Gastroesophageal sphincter (tissue), 4 donors: ENCODE measurements around the gene ARHGAP26. TPM values are rescaled to one million over a fixed set of nuclear protein-coding genes. Genes with fewer than 3 reads are reported as not detected.

ENCODE experiments used
- ATAC-seq: fragments of 150-250 bp; one replicate; pipeline ENCODE4 v1.9.1; 2016; ENCODE audit warnings: mild to moderate bottlenecking, moderate library complexity
- H3K27ac ChIP-seq, 4 donors: fragments of 200-600 bp; sonication (generic) in 3 of 4; 1 replicate in 3 of 4; 2 replicates in 1 of 4; pipeline ENCODE4 v1.5.1; 2016 to 2019
- H3K27me3 ChIP-seq: fragments of 200-600 bp; sonication (generic); one replicate; pipeline ENCODE4 v1.5.1; 2019
- H3K36me3 ChIP-seq, 2 donors: fragments of 200-600 bp; sonication (generic); one replicate each; pipeline ENCODE4 v1.5.1; 2019; ENCODE audit warnings: control low read depth in 1 of 2
- H3K4me1 ChIP-seq, 3 donors: fragments of 200-600 bp; sonication (generic); 1 replicate in 2 of 3; 2 replicates in 1 of 3; pipeline ENCODE4 v1.5.1; 2016 to 2019; ENCODE audit warnings: control low read depth in 2 of 3
- H3K4me3 ChIP-seq, 2 donors: fragments of 200-600 bp; sonication (generic); one replicate each; pipeline ENCODE4 v1.5.1; 2019; ENCODE audit warnings: mild to moderate bottlenecking in 1 of 2, moderate library complexity in 1 of 2
- H3K9me3 ChIP-seq, 3 donors: fragments of 200-600 bp; sonication (generic); one replicate each; pipeline ENCODE4 v1.5.1; 2017 to 2019; ENCODE audit warnings: control low read depth in 2 of 3
- CTCF ChIP-seq, 4 experiments: fragments of 200-600 bp in 2 of 4; fragments of 450-650 bp in 2 of 4; sonication (generic) in 1 of 4; IDR thresholded peaks; one replicate each; pipeline ENCODE4 v1.5.1; 2017 to 2019; ENCODE audit warnings: antibody characterized with exemption in 4 of 4, mild to moderate bottlenecking in 2 of 4, moderate library complexity in 2 of 4
- EP300 ChIP-seq: sonication (generic); formaldehyde crosslinking; IDR thresholded peaks from one replicate; pipeline ENCODE4 v1.6.1; 2017; ENCODE audit warnings: antibody characterized with exemption, mild to moderate bottlenecking
- POLR2A ChIP-seq, 2 donors: fragments of 450-650 bp; IDR thresholded peaks; one replicate each; pipeline ENCODE4 v1.6.1; 2017; ENCODE audit warnings: antibody characterized with exemption in 2 of 2, mild to moderate bottlenecking in 2 of 2, moderate library complexity in 1 of 2
- POLR2AphosphoS5 ChIP-seq: sonication (generic); formaldehyde crosslinking; IDR thresholded peaks from one replicate; pipeline ENCODE4 v1.6.1; 2017; ENCODE audit warnings: antibody characterized with exemption
- WGBS, 2 donors: methylation state at CpG; one replicate each; pipeline ENCODE4 v1.1.5; 2018; ENCODE audit warnings: low coverage in 1 of 2; 5-methylcytosine and 5-hydroxymethylcytosine counted together
- total RNA-seq, 4 donors: library from RNA; depleted of rRNA; stranded (reverse); fragments of >200 nt; gene quantifications; one replicate each; pipeline ENCODE4 v1.1.0, GENCODE V29; 2016

The ARHGAP26 gene
- total RNA-seq, 4 donors from 2014 or later, result 15.2 to 41.7 (median 31.7) TPM

GRCh38 chr5:143156086-143156485 is 385.9 kb downstream of the ARHGAP26 start:
- H3K9me3 ChIP-seq, result no peaks in the 10 kb centered on the region
- 14 to 25% methylated on average over 1 of the region's 1 CpG for WGBS, 2 donors
- TF ChIP-seq CTCF (IDR thresholded peaks at IDR 0.05) (no peak), EP300 (no peak), POLR2A (IDR thresholded peaks at IDR 0.05) (no peak), POLR2AphosphoS5 (no peak)
- no peaks in the 10 kb centered on the region for H3K27me3 ChIP-seq
- peaks cover 20 to 51% (median 29%) of the 10 kb centered on the region in 3 donors for H3K4me1 ChIP-seq
- ATAC-seq, result no peak
- H3K36me3 ChIP-seq, result no peaks in the 10 kb centered on the region
- peak overlapping the region in 3 of 4 donors; percentile 34 to 84 (median 84) for H3K27ac ChIP-seq
- no peak overlapping the region for H3K4me3 ChIP-seq

GRCh38 chr5:143156572-143156971 is 386.4 kb downstream of the ARHGAP26 start:
- Histone ChIP-seq H3K9me3 (no peaks in the 10 kb centered on the region), H3K36me3 (no peaks in the 10 kb centered on the region), H3K27ac (peak overlapping the region in 3 of 4 donors; percentile 34 to 84 (median 84)), H3K4me3 (no peak overlapping the region), H3K4me1 (peaks cover 20 to 51% (median 29%) of the 10 kb centered on the region in 3 donors), H3K27me3 (no peaks in the 10 kb centered on the region)
- TF ChIP-seq EP300 (no peak), POLR2AphosphoS5 (no peak), POLR2A (IDR thresholded peaks at IDR 0.05) (no peak), CTCF (IDR thresholded peaks at IDR 0.05) (no peak)
- no peak for ATAC-seq
- WGBS, 2 donors, result 65% methylated on average over 2 of the region's 4 CpGs; no CpG with 5 or more reads in 1 of the 2 donors

GRCh38 chr5:143159031-143159430 is 388.9 kb downstream of the ARHGAP26 start:
- TF ChIP-seq CTCF (IDR thresholded peaks at IDR 0.05) (no peak), POLR2AphosphoS5 (no peak), POLR2A (IDR thresholded peaks at IDR 0.05) (no peak), EP300 (no peak)
- 67 to 77% methylated on average over 3 of the region's 3 CpGs for WGBS, 2 donors

GRCh38 chr5:143161885-143162540 is 391.8 kb downstream of the ARHGAP26 start:
- Histone ChIP-seq H3K27me3 (no peaks in the 10 kb centered on the region), H3K9me3 (no peaks in the 10 kb centered on the region), H3K36me3 (no peaks in the 10 kb centered on the region), H3K27ac (peak overlapping the region in 1 of 4 donors; percentile 15), H3K4me1 (peaks cover 0 to 3% (median 1%) of the 10 kb centered on the region in 3 donors), H3K4me3 (no peak overlapping the region)
- 85 to 88% methylated on average over 3 to 4 of the region's 5 CpGs for WGBS, 2 donors
- TF ChIP-seq POLR2AphosphoS5, result no peak
- no peak for TF ChIP-seq EP300
- TF ChIP-seq CTCF (IDR thresholded peaks at IDR 0.05), result no peak
- TF ChIP-seq POLR2A (IDR thresholded peaks at IDR 0.05), result no peak
- ATAC-seq, result peak; percentile 75

More at GRCh38 chr5:143159031-143159430, 388.9 kb downstream of the ARHGAP26 start:
- Histone ChIP-seq H3K27me3 (no peaks in the 10 kb centered on the region), H3K27ac (no peak overlapping the region), H3K4me3 (no peak overlapping the region), H3K4me1 (peaks cover 12 to 31% (median 20%) of the 10 kb centered on the region in 3 donors), H3K9me3 (no peaks in the 10 kb centered on the region), H3K36me3 (no peaks in the 10 kb centered on the region)
- no peak for ATAC-seq

- Histone ChIP-seq H3K36me3 (no peaks in the 10 kb centered on the region), H3K4me3 (no peak overlapping the region), H3K9me3 (no peaks in the 10 kb centered on the region), H3K27me3 (no peaks in the 10 kb centered on the region), H3K27ac (no peak overlapping the region), H3K4me1 (peaks cover 0 to 5% (median 3%) of the 10 kb centered on the region in 3 donors)
- 96 to 100% methylated on average over 2 of the region's 3 CpGs for WGBS, 2 donors
- TF ChIP-seq CTCF (IDR thresholded peaks at IDR 0.05), result no peak
- no peak for TF ChIP-seq EP300
- TF ChIP-seq POLR2A (IDR thresholded peaks at IDR 0.05), result no peak
- no peak for TF ChIP-seq POLR2AphosphoS5
- no peak for ATAC-seq
Observed at GRCh38 chr5:143162810-143163209, 392.6 kb downstream of the ARHGAP26 start.
